HL-60/S4 treated with phorbol 12-myristate 13-acetate at 8.2 ng/mL for 4 days and 3 days (cell line): ENCODE results near the gene POLR2E.

Experiments
- in situ Hi-C: fragments of 300-500 bp; cut with MboI; formaldehyde crosslinking; loops from 2 replicates; pipeline ENCODE4 v1.15.0; 2022; ENCODE audit warnings: low sequenced_read_pairs

POLR2E gene

DNA sequence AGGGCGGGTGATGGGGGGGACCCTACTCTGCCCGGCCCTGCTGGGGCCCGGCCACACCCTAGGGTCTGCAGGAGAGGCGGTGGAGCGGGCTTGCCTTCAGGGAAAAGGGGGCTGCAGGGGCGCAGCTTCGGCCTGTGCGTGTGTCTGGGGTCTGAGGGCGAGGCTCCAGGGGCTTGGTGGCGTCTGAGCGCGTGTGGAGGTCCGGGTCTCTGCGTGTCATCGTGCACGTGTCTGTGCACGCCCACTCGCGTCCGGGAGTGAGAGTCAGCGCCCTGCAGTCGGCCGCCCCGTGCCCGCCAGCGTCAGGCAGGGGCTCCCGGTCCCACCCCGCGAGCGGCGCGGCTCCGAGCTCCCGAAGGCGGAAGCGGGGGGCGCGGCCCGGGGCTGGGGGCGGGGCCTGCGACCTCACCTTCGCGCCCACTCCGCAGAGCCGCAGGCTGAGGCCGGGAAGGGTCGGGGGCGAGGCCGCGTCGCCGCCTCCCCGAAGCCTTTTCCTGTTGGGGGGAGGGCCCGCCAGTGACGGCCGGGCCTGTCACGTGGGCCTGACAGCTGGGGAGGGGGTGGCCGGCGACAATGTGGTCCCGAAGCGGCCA is 28.3 kb downstream of the POLR2E start, which contains the start of gene ARHGAP45:
ARHGAP45 (plus strand) TSS at position 420 of the 593 bp plus-strand sequence. CDS start 239 bp downstream, outside the sequence.
- in situ Hi-C loops = no loop called here

GRCh38 chr19:1066251-1066747 is 28.9 kb downstream of the POLR2E start:
- in situ Hi-C loops = no loop called here

DNA sequence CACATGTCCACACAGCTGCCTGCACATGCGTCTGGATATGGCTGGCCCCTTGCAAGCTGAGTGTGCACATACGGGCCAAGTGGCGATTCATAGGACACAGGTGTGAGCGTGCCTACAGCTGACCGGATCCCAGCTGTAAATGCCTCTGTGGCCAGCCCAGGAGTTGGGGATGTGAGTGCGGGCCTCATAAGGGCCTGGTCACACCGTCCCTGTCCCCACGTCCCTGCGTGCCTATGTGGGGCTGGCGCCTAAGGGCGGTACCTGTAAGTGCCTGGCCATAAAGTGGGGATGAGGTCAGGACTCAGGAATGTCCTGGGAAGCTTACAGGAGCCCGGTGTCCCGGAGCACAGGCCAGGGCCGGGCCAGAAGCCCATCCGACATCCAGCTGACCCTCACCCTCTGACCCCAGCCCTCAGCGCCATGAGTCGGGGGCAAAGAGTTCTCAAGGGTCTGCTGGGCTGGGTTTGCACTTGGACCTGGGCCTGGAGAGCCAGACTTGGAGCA is 29.5 kb downstream of the POLR2E start:
- in situ Hi-C loops = no loop called here

- in situ Hi-C loops = no loop called here
Observed at GRCh38 chr19:1064661-1065605, 30.2 kb downstream of the POLR2E start.

- in situ Hi-C loops = no loop called here
Observed at GRCh38 chr19:1063909-1064660, 31.1 kb downstream of the POLR2E start.

GRCh38 chr19:1063030-1063908 is 31.9 kb downstream of the POLR2E start:
- in situ Hi-C loops = no loop called here

DNA sequence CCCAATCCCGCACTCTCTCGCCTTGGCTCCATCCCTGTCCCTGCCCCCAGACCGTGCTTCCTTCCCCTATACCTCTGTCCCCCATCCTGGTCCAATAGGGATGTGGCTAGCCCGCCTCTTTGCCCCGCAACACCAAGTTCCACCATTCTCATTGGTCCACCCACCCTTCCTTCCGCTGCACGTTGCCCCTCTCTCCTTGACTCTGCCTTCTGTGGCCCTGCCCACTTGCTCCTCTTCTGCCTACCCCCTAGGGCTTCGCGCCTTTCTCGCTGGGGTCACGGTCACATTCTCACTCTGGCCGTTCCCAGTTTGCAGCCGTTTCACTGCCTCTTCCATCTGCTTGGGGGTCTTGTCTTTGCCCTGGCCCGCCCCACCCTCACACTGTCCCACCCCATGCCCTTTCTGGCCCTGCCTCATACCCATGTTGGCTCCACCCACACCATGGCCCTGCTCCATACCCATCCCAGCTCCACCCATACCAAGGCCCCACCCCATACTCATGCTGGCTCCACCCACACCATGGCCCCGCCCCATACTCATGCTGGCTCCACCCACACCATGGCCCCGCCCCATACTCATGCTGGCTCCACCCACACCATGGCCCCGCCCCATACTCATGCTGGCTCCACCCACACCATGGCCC is 32.7 kb downstream of the POLR2E start:
- in situ Hi-C loops = no loop called here

DNA sequence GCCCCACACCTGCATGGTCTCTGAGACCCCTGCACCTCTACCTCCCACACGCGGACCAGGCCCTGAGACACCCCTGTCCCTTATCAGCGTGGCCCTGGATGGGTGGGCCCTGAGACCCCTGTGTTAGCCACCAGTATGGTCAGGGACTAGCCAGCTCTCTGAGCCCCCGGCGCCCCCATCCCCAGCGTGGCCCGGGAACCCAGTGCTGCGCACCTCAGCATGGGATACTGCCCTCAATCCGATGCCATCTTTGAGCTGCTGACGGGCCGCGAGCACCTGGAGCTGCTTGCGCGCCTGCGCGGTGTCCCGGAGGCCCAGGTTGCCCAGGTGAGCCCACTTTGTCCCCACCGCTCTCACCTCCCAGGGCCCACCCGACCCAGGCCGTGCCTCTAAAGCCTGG is 33.2 kb downstream of the POLR2E start:
- in situ Hi-C loops = no loop called here

- in situ Hi-C loops = no loop called here
Observed at GRCh38 chr19:1060689-1061088, 34.5 kb downstream of the POLR2E start.

GRCh38 chr19:1058112-1058511 is 37.1 kb downstream of the POLR2E start:
- in situ Hi-C loops = no loop called here

GRCh38 chr19:1057176-1057855 is 37.9 kb downstream of the POLR2E start:
- in situ Hi-C loops = no loop called here

DNA sequence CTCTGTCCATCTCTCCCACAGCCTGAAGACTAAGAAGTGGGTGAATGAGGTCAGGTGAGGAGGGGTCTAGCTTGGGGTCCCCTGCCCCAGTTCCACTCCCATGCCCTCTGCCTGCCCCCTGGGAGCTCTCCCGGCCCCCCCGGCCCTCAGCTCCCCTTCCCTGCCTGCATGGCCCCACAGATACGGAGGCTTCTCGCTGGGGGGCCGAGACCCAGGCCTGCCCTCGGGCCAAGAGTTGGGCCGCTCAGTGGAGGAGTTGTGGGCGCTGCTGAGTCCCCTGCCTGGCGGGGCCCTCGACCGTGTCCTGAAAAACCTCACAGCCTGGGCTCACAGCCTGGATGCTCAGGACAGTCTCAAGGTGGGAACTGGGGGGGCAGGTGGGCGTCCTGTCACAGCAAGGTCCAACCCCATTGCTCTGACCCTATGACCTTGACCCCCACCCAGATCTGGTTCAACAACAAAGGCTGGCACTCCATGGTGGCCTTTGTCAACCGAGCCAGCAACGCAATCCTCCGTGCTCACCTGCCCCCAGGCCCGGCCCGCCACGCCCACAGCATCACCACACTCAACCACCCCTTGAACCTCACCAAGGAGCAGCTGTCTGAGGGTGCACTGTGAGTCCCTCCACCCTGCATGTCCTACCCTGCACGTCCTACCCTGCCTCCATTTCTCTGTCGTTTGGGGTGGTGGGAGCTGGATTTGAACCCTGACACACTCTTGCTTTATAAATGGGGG is 39.1 kb downstream of the POLR2E start:
- in situ Hi-C loops = no loop called here

DNA sequence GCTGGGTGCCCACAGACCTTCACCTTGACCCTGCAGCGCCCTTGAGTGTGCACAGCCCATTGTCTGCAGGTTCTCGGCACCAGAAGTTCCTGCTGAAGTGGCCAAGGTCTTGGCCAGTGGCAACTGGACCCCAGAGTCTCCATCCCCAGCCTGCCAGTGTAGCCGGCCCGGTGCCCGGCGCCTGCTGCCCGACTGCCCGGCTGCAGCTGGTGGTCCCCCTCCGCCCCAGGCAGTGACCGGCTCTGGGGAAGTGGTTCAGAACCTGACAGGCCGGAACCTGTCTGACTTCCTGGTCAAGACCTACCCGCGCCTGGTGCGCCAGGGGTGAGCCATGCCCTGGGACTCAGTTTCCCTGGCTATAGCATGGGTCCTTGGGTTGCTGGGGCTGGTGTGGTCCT is 40.1 kb downstream of the POLR2E start:
- in situ Hi-C loops = no loop called here

- in situ Hi-C loops = no loop called here
Observed at GRCh38 chr19:1054102-1055027, 40.8 kb downstream of the POLR2E start.

DNA sequence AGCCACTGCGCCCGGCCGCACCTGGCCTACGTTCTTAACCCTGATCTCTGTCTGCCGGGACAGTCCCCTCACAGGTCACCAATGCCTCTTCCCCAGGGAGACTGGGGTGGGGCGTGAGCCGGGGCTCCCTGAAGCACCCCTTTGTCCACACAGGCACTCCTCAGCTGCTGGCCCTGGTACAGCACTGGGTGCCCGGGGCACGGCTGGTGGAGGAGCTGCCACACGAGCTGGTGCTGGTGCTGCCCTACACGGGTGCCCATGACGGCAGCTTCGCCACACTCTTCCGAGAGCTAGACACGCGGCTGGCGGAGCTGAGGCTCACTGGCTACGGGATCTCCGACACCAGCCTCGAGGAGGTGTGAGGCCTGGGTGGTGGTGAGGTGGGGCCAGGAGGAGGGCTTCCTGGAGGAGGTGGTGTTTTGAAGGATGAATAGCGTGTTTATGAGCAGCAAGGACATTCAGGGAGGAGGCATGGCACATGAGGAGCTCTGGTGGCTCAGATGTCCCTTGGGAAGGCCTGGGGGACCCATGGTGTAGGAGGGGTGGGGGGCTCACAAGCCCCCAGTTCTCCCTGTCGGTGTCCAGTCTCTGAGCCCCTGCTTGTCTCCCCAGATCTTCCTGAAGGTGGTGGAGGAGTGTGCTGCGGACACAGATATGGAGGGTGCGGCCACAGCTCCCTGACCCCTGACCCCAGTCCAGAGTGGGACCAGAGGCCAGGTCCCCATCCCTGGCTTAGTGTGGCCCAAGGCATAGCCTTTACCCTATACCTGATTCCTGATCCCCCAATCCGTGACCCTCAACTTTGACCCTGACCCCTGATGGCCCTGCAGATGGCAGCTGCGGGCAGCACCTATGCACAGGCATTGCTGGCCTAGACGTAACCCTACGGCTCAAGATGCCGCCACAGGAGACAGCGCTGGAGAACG is 41.7 kb downstream of the POLR2E start:
- in situ Hi-C loops = no loop called here

- in situ Hi-C loops = no loop called here
Observed at GRCh38 chr19:1052349-1052975, 42.7 kb downstream of the POLR2E start.
